Gastroesophageal sphincter (tissue), 4 donors: ENCODE measurements around the gene WIPF2. TPM values are rescaled to one million over a fixed set of nuclear protein-coding genes. Genes with fewer than 3 reads are reported as not detected.

ENCODE experiments used
- ATAC-seq: fragments of 150-250 bp; one replicate; pipeline ENCODE4 v1.9.1; 2016; ENCODE audit warnings: mild to moderate bottlenecking, moderate library complexity
- H3K27ac ChIP-seq, 4 donors: fragments of 200-600 bp; sonication (generic) in 3 of 4; 1 replicate in 3 of 4; 2 replicates in 1 of 4; pipeline ENCODE4 v1.5.1; 2016 to 2019
- H3K27me3 ChIP-seq: fragments of 200-600 bp; sonication (generic); one replicate; pipeline ENCODE4 v1.5.1; 2019
- H3K36me3 ChIP-seq, 2 donors: fragments of 200-600 bp; sonication (generic); one replicate each; pipeline ENCODE4 v1.5.1; 2019; ENCODE audit warnings: control low read depth in 1 of 2
- H3K4me1 ChIP-seq, 3 donors: fragments of 200-600 bp; sonication (generic); 1 replicate in 2 of 3; 2 replicates in 1 of 3; pipeline ENCODE4 v1.5.1; 2016 to 2019; ENCODE audit warnings: control low read depth in 2 of 3
- H3K4me3 ChIP-seq, 2 donors: fragments of 200-600 bp; sonication (generic); one replicate each; pipeline ENCODE4 v1.5.1; 2019; ENCODE audit warnings: mild to moderate bottlenecking in 1 of 2, moderate library complexity in 1 of 2
- H3K9me3 ChIP-seq, 3 donors: fragments of 200-600 bp; sonication (generic); one replicate each; pipeline ENCODE4 v1.5.1; 2017 to 2019; ENCODE audit warnings: control low read depth in 2 of 3
- EP300 ChIP-seq: sonication (generic); formaldehyde crosslinking; IDR thresholded peaks from one replicate; pipeline ENCODE4 v1.6.1; 2017; ENCODE audit warnings: antibody characterized with exemption, mild to moderate bottlenecking
- POLR2A ChIP-seq, 2 donors: fragments of 450-650 bp; IDR thresholded peaks; one replicate each; pipeline ENCODE4 v1.6.1; 2017; ENCODE audit warnings: antibody characterized with exemption in 2 of 2, mild to moderate bottlenecking in 2 of 2, moderate library complexity in 1 of 2
- POLR2AphosphoS5 ChIP-seq: sonication (generic); formaldehyde crosslinking; IDR thresholded peaks from one replicate; pipeline ENCODE4 v1.6.1; 2017; ENCODE audit warnings: antibody characterized with exemption
- WGBS, 2 donors: methylation state at CpG; one replicate each; pipeline ENCODE4 v1.1.5; 2018; ENCODE audit warnings: low coverage in 1 of 2; 5-methylcytosine and 5-hydroxymethylcytosine counted together
- total RNA-seq, 4 donors: library from RNA; depleted of rRNA; stranded (reverse); fragments of >200 nt; gene quantifications; one replicate each; pipeline ENCODE4 v1.1.0, GENCODE V29; 2016
- TF ChIP-seq, protein P1 (sequence below), 4 experiments: fragments of 200-600 bp in 2 of 4; fragments of 450-650 bp in 2 of 4; sonication (generic) in 1 of 4; IDR thresholded peaks; one replicate each; pipeline ENCODE4 v1.5.1; 2017 to 2019; ENCODE audit warnings: antibody characterized with exemption in 4 of 4, mild to moderate bottlenecking in 2 of 4, moderate library complexity in 2 of 4

WIPF2 gene
- total RNA-seq, 4 donors from 2014 or later: 10.2 to 18.2 (median 13.5) TPM

DNA sequence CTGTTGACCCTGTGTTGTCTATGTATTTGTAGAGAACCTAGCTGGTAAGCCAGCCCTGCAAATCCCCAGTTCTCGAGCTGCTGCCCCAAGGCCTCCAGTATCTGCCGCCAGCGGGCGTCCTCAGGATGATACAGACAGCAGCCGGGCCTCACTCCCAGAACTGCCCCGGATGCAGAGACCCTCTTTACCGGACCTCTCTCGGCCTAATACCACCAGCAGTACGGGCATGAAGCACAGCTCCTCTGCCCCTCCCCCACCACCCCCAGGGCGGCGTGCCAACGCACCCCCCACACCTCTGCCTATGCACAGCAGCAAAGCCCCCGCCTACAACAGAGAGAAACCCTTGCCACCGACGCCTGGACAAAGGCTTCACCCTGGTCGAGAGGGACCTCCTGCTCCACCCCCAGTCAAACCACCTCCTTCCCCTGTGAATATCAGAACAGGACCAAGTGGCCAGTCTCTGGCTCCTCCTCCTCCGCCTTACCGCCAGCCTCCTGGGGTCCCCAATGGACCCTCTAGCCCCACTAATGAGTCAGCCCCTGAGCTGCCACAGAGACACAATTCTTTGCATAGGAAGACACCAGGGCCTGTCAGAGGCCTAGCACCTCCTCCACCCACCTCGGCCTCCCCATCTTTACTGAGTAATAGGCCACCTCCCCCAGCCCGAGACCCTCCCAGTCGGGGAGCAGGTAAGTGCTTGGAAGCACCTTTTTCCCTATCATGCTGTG, 45.5 kb downstream of the WIPF2 start:
- H3K27ac ChIP-seq: no peak overlapping the region
- H3K9me3 ChIP-seq: no peaks in the 10 kb centered on the region
- H3K4me3 ChIP-seq: no peak overlapping the region
- H3K4me1 ChIP-seq: no peaks in the 10 kb centered on the region
- H3K36me3 ChIP-seq: peaks cover 0 to 97% of the 10 kb centered on the region in 2 donors
- ATAC-seq: no peak
- TF ChIP-seq EP300 (no peak), POLR2A (IDR thresholded peaks at IDR 0.05) (no peak), POLR2AphosphoS5 (no peak)
- TF ChIP-seq, protein P1, sequence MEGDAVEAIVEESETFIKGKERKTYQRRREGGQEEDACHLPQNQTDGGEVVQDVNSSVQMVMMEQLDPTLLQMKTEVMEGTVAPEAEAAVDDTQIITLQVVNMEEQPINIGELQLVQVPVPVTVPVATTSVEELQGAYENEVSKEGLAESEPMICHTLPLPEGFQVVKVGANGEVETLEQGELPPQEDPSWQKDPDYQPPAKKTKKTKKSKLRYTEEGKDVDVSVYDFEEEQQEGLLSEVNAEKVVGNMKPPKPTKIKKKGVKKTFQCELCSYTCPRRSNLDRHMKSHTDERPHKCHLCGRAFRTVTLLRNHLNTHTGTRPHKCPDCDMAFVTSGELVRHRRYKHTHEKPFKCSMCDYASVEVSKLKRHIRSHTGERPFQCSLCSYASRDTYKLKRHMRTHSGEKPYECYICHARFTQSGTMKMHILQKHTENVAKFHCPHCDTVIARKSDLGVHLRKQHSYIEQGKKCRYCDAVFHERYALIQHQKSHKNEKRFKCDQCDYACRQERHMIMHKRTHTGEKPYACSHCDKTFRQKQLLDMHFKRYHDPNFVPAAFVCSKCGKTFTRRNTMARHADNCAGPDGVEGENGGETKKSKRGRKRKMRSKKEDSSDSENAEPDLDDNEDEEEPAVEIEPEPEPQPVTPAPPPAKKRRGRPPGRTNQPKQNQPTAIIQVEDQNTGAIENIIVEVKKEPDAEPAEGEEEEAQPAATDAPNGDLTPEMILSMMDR (IDR thresholded peaks at IDR 0.05): no peak
- WGBS, 2 donors: 76 to 88% methylated on average over 6 to 7 of the region's 21 CpGs
- H3K27me3 ChIP-seq: no peaks in the 10 kb centered on the region

DNA sequence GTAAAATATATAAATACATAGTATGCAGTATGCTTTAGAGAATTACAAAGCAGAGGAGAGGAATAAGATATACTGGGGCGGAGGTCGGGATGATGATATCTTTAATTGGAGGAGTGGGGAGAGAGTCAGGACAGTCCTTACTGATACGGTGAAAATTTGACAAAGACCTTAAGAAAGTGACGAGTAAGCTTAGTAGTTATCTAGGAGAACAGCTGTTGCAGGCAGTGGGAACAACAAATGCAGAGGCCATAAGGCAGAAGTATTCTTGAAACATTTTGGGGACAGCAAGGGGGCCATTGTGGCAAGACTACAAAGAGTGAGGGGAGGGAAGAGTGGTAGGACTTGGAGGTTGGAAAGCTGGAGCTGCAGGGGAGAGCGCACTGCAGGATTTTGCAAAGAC, 46.2 kb downstream of the WIPF2 start:
- TF ChIP-seq POLR2AphosphoS5: no peak
- no peak for TF ChIP-seq EP300
- no peak for TF ChIP-seq POLR2A (IDR thresholded peaks at IDR 0.05)
- TF ChIP-seq, protein P1 (IDR thresholded peaks at IDR 0.05): no peak
- Histone ChIP-seq H3K36me3 (peaks cover 0 to 96% of the 10 kb centered on the region in 2 donors), H3K27me3 (no peaks in the 10 kb centered on the region), H3K9me3 (no peaks in the 10 kb centered on the region), H3K4me3 (no peak overlapping the region), H3K27ac (no peak overlapping the region), H3K4me1 (no peaks in the 10 kb centered on the region)
- ATAC-seq: no peak
- 83 to 86% methylated on average over 3 to 5 of the region's 5 CpGs for WGBS, 2 donors

DNA sequence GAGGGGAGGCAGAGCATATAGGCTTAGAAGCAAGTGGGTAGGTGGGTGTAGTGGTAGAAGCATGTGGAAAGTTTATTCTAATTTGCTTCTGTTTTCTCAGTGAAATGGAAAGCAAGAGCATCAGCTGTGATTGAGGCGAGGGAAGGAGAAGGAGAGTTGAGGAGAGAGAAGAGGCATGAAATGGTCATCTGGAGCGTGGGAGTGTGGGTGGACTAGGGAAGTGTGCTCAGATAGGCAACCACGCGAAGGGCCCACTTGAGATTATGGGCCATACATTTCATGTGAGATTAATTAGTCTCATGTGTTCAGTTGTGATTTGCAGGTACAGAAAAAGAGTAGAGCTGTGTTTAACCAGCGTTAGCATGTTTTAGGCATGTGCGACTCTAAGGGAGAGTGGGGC, 47.8 kb downstream of the WIPF2 start:
- TF ChIP-seq POLR2AphosphoS5 (no peak), POLR2A (IDR thresholded peaks at IDR 0.05) (no peak)
- TF ChIP-seq, protein P1 (IDR thresholded peaks at IDR 0.05): no peak
- H3K27ac ChIP-seq: no peak overlapping the region
- ATAC-seq: no peak

DNA sequence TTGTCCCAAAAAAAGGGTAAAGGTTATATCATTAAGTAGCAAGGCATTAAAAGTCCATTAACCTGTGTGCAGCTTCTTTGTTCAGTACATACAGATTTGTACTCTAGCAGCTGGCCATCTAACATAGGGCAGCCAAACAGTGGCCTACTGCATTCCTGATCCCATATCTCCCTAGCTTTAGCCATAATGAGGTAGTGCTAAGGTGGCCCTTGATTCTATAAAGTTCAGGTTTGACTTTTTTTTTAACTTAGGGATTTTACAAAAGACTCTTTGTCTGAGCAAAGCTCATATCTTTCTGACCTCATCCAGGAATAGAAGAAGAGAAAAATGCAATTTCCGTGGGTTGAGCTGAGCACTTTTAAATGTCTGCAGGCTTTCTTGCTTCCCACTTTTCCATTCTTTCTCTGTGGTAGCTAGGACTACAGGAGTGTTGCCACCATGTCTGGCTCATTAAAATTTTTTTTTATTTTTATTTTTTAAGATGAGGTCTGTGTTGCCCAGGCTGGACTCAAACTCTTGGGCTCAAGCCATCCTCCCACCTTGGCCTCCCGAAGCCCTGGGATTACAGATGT, 49.1 kb downstream of the WIPF2 start:
- Histone ChIP-seq H3K27me3 (no peaks in the 10 kb centered on the region), H3K4me3 (no peak overlapping the region), H3K4me1 (no peaks in the 10 kb centered on the region), H3K27ac (no peak overlapping the region), H3K9me3 (no peaks in the 10 kb centered on the region), H3K36me3 (peaks cover 0 to 96% of the 10 kb centered on the region in 2 donors)
- WGBS, 2 donors: 49 to 83% methylated on average over 1 to 2 of the region's 2 CpGs
- no peak for ATAC-seq
- TF ChIP-seq, protein P1 (IDR thresholded peaks at IDR 0.05): no peak
- TF ChIP-seq EP300 (no peak), POLR2A (IDR thresholded peaks at IDR 0.05) (no peak), POLR2AphosphoS5 (no peak)

More for the DNA sequence above, 47.8 kb downstream of the WIPF2 start:
- no peaks in the 10 kb centered on the region for H3K4me1 ChIP-seq
- H3K27me3 ChIP-seq: no peaks in the 10 kb centered on the region
- WGBS, 2 donors: 93 to 95% methylated on average over 6 of the region's 6 CpGs
- H3K36me3 ChIP-seq: peaks cover 0 to 96% of the 10 kb centered on the region in 2 donors
- H3K4me3 ChIP-seq: no peak overlapping the region
- no peaks in the 10 kb centered on the region for H3K9me3 ChIP-seq

DNA sequence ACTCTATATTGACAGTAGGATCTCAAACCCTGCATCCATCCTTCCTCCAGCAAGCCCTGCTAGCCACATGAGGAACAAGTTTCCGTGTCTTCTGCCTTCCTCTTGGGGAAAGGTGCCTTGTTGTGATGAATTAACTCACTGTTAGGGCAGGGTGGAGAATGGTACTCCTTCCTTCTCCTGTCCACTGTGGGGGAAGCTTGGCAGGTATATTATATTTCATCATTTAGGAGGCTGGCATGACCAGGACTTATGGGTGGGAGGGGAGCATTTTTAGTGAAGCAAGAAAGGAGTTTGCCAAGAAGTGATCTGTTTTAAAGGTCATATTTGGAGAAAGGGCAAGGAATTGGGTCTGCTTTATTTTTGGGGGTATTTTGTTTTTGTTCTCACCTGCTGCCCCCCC, 59.3 kb downstream of the WIPF2 start:
- 100% methylated on average over 1 of the region's 1 CpG; no CpG with 5 or more reads in 1 of the 2 donors for WGBS, 2 donors

More for the DNA sequence above, 59.3 kb downstream of the WIPF2 start:
- no peak overlapping the region for H3K27ac ChIP-seq
- H3K4me1 ChIP-seq: peaks cover 0 to 2% (median 0%) of the 10 kb centered on the region in 3 donors
- no peak for ATAC-seq
- H3K9me3 ChIP-seq: no peaks in the 10 kb centered on the region
- H3K4me3 ChIP-seq: no peak overlapping the region
- peaks cover 0 to 89% of the 10 kb centered on the region in 2 donors for H3K36me3 ChIP-seq
- TF ChIP-seq POLR2AphosphoS5 (no peak), POLR2A (IDR thresholded peaks at IDR 0.05) (no peak), EP300 (no peak)
- TF ChIP-seq, protein P1 (IDR thresholded peaks at IDR 0.05): no peak
- no peaks in the 10 kb centered on the region for H3K27me3 ChIP-seq
